A549 (cell line): ENCODE measurements around the gene TRAK1. TPM values are rescaled to one million over a fixed set of nuclear protein-coding genes. Genes with fewer than 3 reads are reported as not detected.

Source experiments
- ATAC-seq, 2 experiments: fragments of 200-7000 bp in 1 of 2; fragments of >200 bp in 1 of 2; cut with Nextera tagmentation in 1 of 2; cut with Tn5 transposase in 1 of 2; 3 replicates each; pipeline versions ENCODE4 v1.8.0 to v1.9.1; 2018 to 2020; ENCODE audit warnings: mild to moderate bottlenecking in 1 of 2, moderate library complexity in 1 of 2
- CTCF ChIA-PET: fragments of 300-600 bp; sonication (Branson Sonifier 250); formaldehyde crosslinking; extraction: SDS; loops from one replicate; lab custom pipeline; 2021; ENCODE audit warnings: antibody characterized with exemption, inconsistent platforms; lab: Yijun Ruan, JAX
- POLR2A ChIA-PET: fragments of 350-600 bp; formaldehyde crosslinking; extraction: SDS; loops from one replicate; lab custom pipeline; 2021; ENCODE audit warnings: antibody characterized with exemption, inconsistent platforms; lab: Yijun Ruan, JAX
- DNase-seq, 2 experiments: peaks; one replicate each; pipeline versions ENCODE4 v3.0.0 to v3.0.0-alpha.2; 2011 to 2016; ENCODE audit warnings: low read depth in 1 of 2, low spot score in 1 of 2
- FAIRE-seq: peaks from 2 replicates; lab custom pipeline; 2011; peaks lifted over from hg19 to GRCh38; lab: Jason Lieb, UNC
- H3K27ac ChIP-seq, 2 experiments: fragments of >200 bp; sonication (Bioruptor Twin); formaldehyde crosslinking; 3 replicates each; pipeline ENCODE4 v1.5.1; 2016 to 2017
- H3K4me1 ChIP-seq: fragments of >200 bp; sonication (Bioruptor Twin); formaldehyde crosslinking; 3 replicates; pipeline ENCODE4 v1.6.1; 2016
- H3K4me2 ChIP-seq: fragments of >200 bp; sonication (Bioruptor Twin); formaldehyde crosslinking; 3 replicates; pipeline ENCODE4 v1.6.1; 2016
- H3K4me3 ChIP-seq: fragments of >200 bp; sonication (Bioruptor Twin); formaldehyde crosslinking; 3 replicates; pipeline ENCODE4 v1.5.1; 2016
- H3K9me3 ChIP-seq: fragments of >200 bp; sonication (Bioruptor Twin); formaldehyde crosslinking; 3 replicates; pipeline ENCODE4 v1.6.1; 2016
- CEBPB ChIP-seq, 2 experiments: fragments of >200 bp in 1 of 2; sonication (Bioruptor Twin) in 1 of 2; formaldehyde crosslinking in 1 of 2; IDR thresholded peaks; 2 replicates each; pipeline ENCODE4 v1.6.1; 2012 to 2016
- CTCF ChIP-seq: fragments of >200 bp; sonication (Bioruptor Twin); formaldehyde crosslinking; IDR thresholded peaks from 3 replicates; pipeline ENCODE4 v1.5.1; 2016
- FOSB ChIP-seq: fragments of 250-450 bp; sonication (Bioruptor Pico); IDR thresholded peaks from 2 replicates; pipeline ENCODE4 v1.5.0; 2020; ENCODE audit warnings: mild to moderate bottlenecking, moderate library complexity
- FOSL2 ChIP-seq, 2 experiments: fragments of 450-650 bp in 1 of 2; fragments of >200 bp in 1 of 2; sonication (Bioruptor Twin) in 1 of 2; formaldehyde crosslinking; IDR thresholded peaks; 2 replicates each; pipeline versions ENCODE4 v1.5.0 to v1.6.1; 2016 to 2020; ENCODE audit warnings: mild to moderate bottlenecking in 1 of 2, moderate library complexity in 1 of 2
- FOXS1 ChIP-seq: fragments of 250-450 bp; sonication (Bioruptor Pico); IDR thresholded peaks from 2 replicates; pipeline ENCODE4 v1.5.0; 2020; ENCODE audit warnings: mild to moderate bottlenecking, moderate library complexity
- HDAC2 ChIP-seq: fragments of 200-600 bp; sonication (generic); IDR thresholded peaks from 2 replicates; pipeline ENCODE4 v1.6.1; 2016
- HES2 ChIP-seq: fragments of >200 bp; sonication (Bioruptor Twin); formaldehyde crosslinking; IDR thresholded peaks from 2 replicates; pipeline ENCODE4 v1.6.1; 2016
- HOXA7 ChIP-seq: fragments of 250-450 bp; sonication (Bioruptor Pico); IDR thresholded peaks from 2 replicates; pipeline ENCODE4 v1.5.0; 2020; ENCODE audit warnings: mild to moderate bottlenecking, moderate library complexity
- HOXB13 ChIP-seq: fragments of 250-450 bp; sonication (Bioruptor Pico); IDR thresholded peaks from 2 replicates; pipeline ENCODE4 v1.5.0; 2020; ENCODE audit warnings: low read depth, mild to moderate bottlenecking, moderate library complexity
- HOXB5 ChIP-seq: fragments of 250-450 bp; sonication (Bioruptor Pico); IDR thresholded peaks from 2 replicates; pipeline ENCODE4 v1.5.0; 2020; ENCODE audit warnings: mild to moderate bottlenecking, moderate library complexity
- JUNB ChIP-seq: fragments of >200 bp; sonication (Bioruptor Twin); formaldehyde crosslinking; IDR thresholded peaks from 2 replicates; pipeline ENCODE4 v1.6.1; 2016
- NPAS2 ChIP-seq: fragments of 250-450 bp; sonication (Bioruptor Pico); IDR thresholded peaks from 2 replicates; pipeline ENCODE4 v1.8.0; 2022; ENCODE audit warnings: mild to moderate bottlenecking, moderate library complexity, borderline replicate concordance
- NR3C1 ChIP-seq: fragments of >200 bp; sonication (Bioruptor Twin); formaldehyde crosslinking; IDR thresholded peaks from 3 replicates; pipeline ENCODE4 v1.6.1; 2017
- POLR2A ChIP-seq: IDR thresholded peaks from 2 replicates; pipeline ENCODE4 v1.6.1; 2012; ENCODE audit warnings: mild to moderate bottlenecking, low read length
- RAD21 ChIP-seq, 2 experiments: fragments of >200 bp in 1 of 2; sonication (Bioruptor Twin) in 1 of 2; formaldehyde crosslinking in 1 of 2; IDR thresholded peaks in 1 of 2; conservative IDR thresholded peaks in 1 of 2; 2 replicates in 1 of 2; 3 replicates in 1 of 2; pipeline ENCODE4 v1.6.1; 2012 to 2018; ENCODE audit warnings: inconsistent platforms in 1 of 2
- RARB ChIP-seq: fragments of 250-450 bp; sonication (Bioruptor Pico); IDR thresholded peaks from 2 replicates; pipeline ENCODE4 v1.8.0; 2021; ENCODE audit warnings: mild to moderate bottlenecking, moderate library complexity
- RNF2 ChIP-seq: fragments of 200-600 bp; sonication (generic); IDR thresholded peaks from 2 replicates; pipeline ENCODE4 v1.6.1; 2016; ENCODE audit warnings: low read depth, mild to moderate bottlenecking, antibody characterized with exemption, moderate library complexity, borderline replicate concordance
- TFCP2L1 ChIP-seq: fragments of 250-450 bp; sonication (Bioruptor Pico); IDR thresholded peaks from 2 replicates; pipeline ENCODE4 v1.5.0; 2021; ENCODE audit warnings: mild to moderate bottlenecking
- TP53 ChIP-seq: fragments of 250-450 bp; sonication (Bioruptor Pico); IDR thresholded peaks from 2 replicates; pipeline ENCODE4 v1.5.0; 2021; ENCODE audit warnings: mild to moderate bottlenecking, moderate library complexity
- ZNF302 ChIP-seq: fragments of 250-450 bp; sonication (Bioruptor Pico); IDR thresholded peaks from 2 replicates; pipeline ENCODE4 v1.9.0; 2021; ENCODE audit warnings: inconsistent platforms, mild to moderate bottlenecking, moderate library complexity
- WGBS: methylation state at CpG from one replicate; pipeline ENCODE4 v1.1.6; 2017; ENCODE audit errors: missing lambda C conversion rate; 5-methylcytosine and 5-hydroxymethylcytosine counted together
- polyA plus RNA-seq, 4 experiments: library from polyadenylated mRNA; depleted of rRNA in 3 of 4; stranded (reverse); fragments of >200 nt; fragmentation: RNase III in 1 of 4; extraction: RNeasy Plus Mini Kit Qiagen cat#74134 plus additional on column Dnase treatment in 1 of 4; gene quantifications; 2 replicates in 3 of 4; 3 replicates in 1 of 4; pipeline ENCODE4 v1.2.3, GENCODE V29; 2011 to 2017
- TF ChIP-seq, protein P1 (sequence below): fragments of 250-450 bp; sonication (Bioruptor Pico); IDR thresholded peaks from 2 replicates; pipeline ENCODE4 v1.5.0; 2021; ENCODE audit warnings: mild to moderate bottlenecking, moderate library complexity, borderline replicate concordance
- TF ChIP-seq, protein P2 (sequence below): fragments of 200-600 bp; sonication (generic); IDR thresholded peaks from 2 replicates; pipeline ENCODE4 v1.6.1; 2016; ENCODE audit warnings: antibody characterized with exemption, mild to moderate bottlenecking, moderate library complexity
- TF ChIP-seq, protein P3 (sequence below): IDR thresholded peaks from 2 replicates; pipeline ENCODE4 v1.6.1; 2012
- TF ChIP-seq, protein P4 (sequence below): fragments of 450-650 bp; IDR thresholded peaks from 2 replicates; pipeline ENCODE4 v1.6.1; 2014; ENCODE audit warnings: antibody characterized with exemption

TRAK1 gene
- polyA plus RNA-seq, 2 of the 4 experiments (the other 2 are of a cell fraction) = 12.2 to 22.3 TPM

DNA sequence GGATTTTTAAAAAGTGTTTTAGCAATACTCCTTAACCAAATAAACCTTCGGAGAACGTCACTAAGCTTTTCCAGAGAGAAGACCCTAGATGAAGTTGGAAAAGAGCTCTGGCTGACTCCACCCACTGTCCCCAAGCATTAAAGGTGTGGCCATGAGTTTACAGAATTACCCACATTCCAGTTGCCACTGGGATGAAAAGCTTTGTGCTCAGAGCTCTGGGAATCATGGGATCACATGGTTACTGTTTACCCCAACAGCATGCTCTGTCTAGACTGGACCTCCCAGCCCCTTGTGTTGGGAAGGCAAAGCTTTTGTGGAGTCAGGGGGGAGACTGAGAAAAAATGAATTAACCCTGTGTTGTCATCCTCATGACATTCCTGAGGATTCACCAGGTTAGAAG, 119.6 kb downstream of the TRAK1 start:
- POLR2A ChIA-PET = no interaction called here

DNA sequence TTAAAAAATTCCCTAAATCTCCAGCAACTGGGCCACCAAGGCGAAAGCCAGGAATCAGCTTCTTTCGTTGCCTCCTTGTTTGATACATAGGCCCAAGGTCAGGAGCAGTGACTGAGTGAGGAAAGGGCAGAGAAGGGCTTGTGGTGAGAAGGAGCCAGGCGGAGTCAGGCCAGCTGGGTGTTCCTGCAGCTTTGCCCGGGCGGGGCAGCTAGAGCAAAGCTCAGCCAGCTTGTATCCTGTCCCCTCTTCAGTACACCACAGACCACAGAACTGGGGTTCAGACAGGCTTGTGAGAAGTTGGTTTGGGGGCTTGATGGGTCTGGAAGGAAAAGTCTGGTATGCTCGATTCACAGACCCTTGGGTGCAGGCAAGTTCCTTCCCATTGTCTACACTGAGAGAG, 122.3 kb downstream of the TRAK1 start:
- 89% methylated on average over 6 of the region's 6 CpGs for WGBS
- TF ChIP-seq, protein P1, sequence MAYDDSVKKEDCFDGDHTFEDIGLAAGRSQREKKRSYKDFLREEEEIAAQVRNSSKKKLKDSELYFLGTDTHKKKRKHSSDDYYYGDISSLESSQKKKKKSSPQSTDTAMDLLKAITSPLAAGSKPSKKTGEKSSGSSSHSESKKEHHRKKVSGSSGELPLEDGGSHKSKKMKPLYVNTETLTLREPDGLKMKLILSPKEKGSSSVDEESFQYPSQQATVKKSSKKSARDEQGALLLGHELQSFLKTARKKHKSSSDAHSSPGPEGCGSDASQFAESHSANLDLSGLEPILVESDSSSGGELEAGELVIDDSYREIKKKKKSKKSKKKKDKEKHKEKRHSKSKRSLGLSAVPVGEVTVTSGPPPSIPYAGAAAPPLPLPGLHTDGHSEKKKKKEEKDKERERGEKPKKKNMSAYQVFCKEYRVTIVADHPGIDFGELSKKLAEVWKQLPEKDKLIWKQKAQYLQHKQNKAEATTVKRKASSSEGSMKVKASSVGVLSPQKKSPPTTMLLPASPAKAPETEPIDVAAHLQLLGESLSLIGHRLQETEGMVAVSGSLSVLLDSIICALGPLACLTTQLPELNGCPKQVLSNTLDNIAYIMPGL (CRISPR knock-in tag) = no peak
- TF ChIP-seq, protein P2, sequence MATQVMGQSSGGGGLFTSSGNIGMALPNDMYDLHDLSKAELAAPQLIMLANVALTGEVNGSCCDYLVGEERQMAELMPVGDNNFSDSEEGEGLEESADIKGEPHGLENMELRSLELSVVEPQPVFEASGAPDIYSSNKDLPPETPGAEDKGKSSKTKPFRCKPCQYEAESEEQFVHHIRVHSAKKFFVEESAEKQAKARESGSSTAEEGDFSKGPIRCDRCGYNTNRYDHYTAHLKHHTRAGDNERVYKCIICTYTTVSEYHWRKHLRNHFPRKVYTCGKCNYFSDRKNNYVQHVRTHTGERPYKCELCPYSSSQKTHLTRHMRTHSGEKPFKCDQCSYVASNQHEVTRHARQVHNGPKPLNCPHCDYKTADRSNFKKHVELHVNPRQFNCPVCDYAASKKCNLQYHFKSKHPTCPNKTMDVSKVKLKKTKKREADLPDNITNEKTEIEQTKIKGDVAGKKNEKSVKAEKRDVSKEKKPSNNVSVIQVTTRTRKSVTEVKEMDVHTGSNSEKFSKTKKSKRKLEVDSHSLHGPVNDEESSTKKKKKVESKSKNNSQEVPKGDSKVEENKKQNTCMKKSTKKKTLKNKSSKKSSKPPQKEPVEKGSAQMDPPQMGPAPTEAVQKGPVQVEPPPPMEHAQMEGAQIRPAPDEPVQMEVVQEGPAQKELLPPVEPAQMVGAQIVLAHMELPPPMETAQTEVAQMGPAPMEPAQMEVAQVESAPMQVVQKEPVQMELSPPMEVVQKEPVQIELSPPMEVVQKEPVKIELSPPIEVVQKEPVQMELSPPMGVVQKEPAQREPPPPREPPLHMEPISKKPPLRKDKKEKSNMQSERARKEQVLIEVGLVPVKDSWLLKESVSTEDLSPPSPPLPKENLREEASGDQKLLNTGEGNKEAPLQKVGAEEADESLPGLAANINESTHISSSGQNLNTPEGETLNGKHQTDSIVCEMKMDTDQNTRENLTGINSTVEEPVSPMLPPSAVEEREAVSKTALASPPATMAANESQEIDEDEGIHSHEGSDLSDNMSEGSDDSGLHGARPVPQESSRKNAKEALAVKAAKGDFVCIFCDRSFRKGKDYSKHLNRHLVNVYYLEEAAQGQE = no peak
- TF ChIP-seq HOXB5 (no peak), RAD21 (conservative IDR thresholded peaks at IDR 0.05 in 1 of 2, IDR thresholded peaks at IDR 0.05 in 1 of 2) (no peak), RARB (CRISPR knock-in tag) (no peak), CTCF (no peak), HOXA7 (CRISPR knock-in tag) (no peak), HES2 (no peak), HDAC2 (no peak), NR3C1 (no peak), HOXB13 (CRISPR knock-in tag) (no peak), CEBPB (IDR thresholded peaks at IDR 0.05) (no peak)
- Histone ChIP-seq H3K4me3 (no peak overlapping the region), H3K4me1 (no peaks in the 10 kb centered on the region), H3K4me2 (no peak overlapping the region), H3K9me3 (no peaks in the 10 kb centered on the region), H3K27ac (no peak overlapping the region)
- ChIA-PET POLR2A (no interaction called here), CTCF (interaction anchor here (1.1 to 1.4 kb wide), 2 partner anchors 21 to 95 kb away, joined by 3 to 4 read pairs; no protein-coding TSS in a partner anchor)
- DNase-seq (no peak), FAIRE-seq (no peak), ATAC-seq (no peak)

More for the DNA sequence above, 119.6 kb downstream of the TRAK1 start:
- ATAC-seq = no peak
- Histone ChIP-seq H3K27ac (no peak overlapping the region), H3K4me1 (no peaks in the 10 kb centered on the region), H3K9me3 (no peaks in the 10 kb centered on the region), H3K4me2 (no peak overlapping the region), H3K4me3 (no peak overlapping the region)
- DNase-seq = no peak
- TF ChIP-seq FOSL2 (IDR thresholded peaks at IDR 0.05) (no peak), FOSL2 (CRISPR knock-in tag; IDR thresholded peaks at IDR 0.05) (no peak), ZNF302 (CRISPR knock-in tag) (no peak), POLR2A (no peak), RNF2 (no peak), RARB (CRISPR knock-in tag) (no peak), HOXA7 (CRISPR knock-in tag) (no peak), RAD21 (conservative IDR thresholded peaks at IDR 0.05 in 1 of 2, IDR thresholded peaks at IDR 0.05 in 1 of 2) (no peak), NPAS2 (CRISPR knock-in tag) (no peak), JUNB (no peak), FOXS1 (no peak), FOSB (CRISPR knock-in tag) (no peak), TP53 (no peak), TFCP2L1 (CRISPR knock-in tag) (no peak)
- TF ChIP-seq, protein P3, sequence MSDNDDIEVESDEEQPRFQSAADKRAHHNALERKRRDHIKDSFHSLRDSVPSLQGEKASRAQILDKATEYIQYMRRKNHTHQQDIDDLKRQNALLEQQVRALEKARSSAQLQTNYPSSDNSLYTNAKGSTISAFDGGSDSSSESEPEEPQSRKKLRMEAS = no peak
- TF ChIP-seq, protein P4, sequence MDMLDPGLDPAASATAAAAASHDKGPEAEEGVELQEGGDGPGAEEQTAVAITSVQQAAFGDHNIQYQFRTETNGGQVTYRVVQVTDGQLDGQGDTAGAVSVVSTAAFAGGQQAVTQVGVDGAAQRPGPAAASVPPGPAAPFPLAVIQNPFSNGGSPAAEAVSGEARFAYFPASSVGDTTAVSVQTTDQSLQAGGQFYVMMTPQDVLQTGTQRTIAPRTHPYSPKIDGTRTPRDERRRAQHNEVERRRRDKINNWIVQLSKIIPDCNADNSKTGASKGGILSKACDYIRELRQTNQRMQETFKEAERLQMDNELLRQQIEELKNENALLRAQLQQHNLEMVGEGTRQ = no peak
- FAIRE-seq = no peak
- CTCF ChIA-PET = interaction anchor here (0.6 to 1.4 kb wide), 2 partner anchors 19 to 20 kb away, joined by 3 to 4 read pairs; no protein-coding TSS in a partner anchor
- WGBS = 48% methylated on average over 2 of the region's 2 CpGs
